CD14-positive monocyte (primary cell): ENCODE data around the gene SUFU. TPM values are rescaled to one million over a fixed set of nuclear protein-coding genes. Genes with fewer than 3 reads are reported as not detected.

Source experiments
- DNase-seq, 3 donors: peaks; one replicate each; pipeline ENCODE4 v3.0.0-alpha.2; 2011 to 2022
- H2AFZ ChIP-seq: 2 replicates; pipeline ENCODE4 v1.6.0; 2012; ENCODE audit warnings: mild to moderate bottlenecking, low read depth, low read length, inconsistent platforms; ENCODE audit not compliant: insufficient read depth, poor library complexity, severe bottlenecking
- H3K27ac ChIP-seq, 2 donors: 1 replicate in 1 of 2; 2 replicates in 1 of 2; pipeline ENCODE4 v1.5.1; 2012 to 2013; ENCODE audit warnings: low read length in 2 of 2, control low read depth in 1 of 2, inconsistent platforms in 1 of 2, low read depth in 1 of 2, mild to moderate bottlenecking in 1 of 2
- H3K27me3 ChIP-seq, 2 donors: one replicate each; pipeline versions ENCODE4 v1.6.0 to v1.6.1; 2011 to 2013; ENCODE audit warnings: low read length in 2 of 2; ENCODE audit not compliant: control insufficient read depth in 2 of 2, insufficient read depth in 2 of 2
- H3K36me3 ChIP-seq, 2 donors: replicated peaks in 1 of 2; 1 replicate in 1 of 2; 2 replicates in 1 of 2; pipeline versions ENCODE4 v1.5.1 to v1.6.1; 2012 to 2013; ENCODE audit warnings: low read length in 2 of 2, control low read depth in 1 of 2, inconsistent platforms in 1 of 2, mild to moderate bottlenecking in 1 of 2; ENCODE audit not compliant: insufficient read depth in 2 of 2, control insufficient read depth in 1 of 2
- H3K4me1 ChIP-seq, 2 donors: 1 replicate in 1 of 2; 2 replicates in 1 of 2; pipeline versions ENCODE4 v1.5.1 to v1.6.1; 2012 to 2013; ENCODE audit warnings: low read length in 2 of 2, control low read depth in 1 of 2, inconsistent platforms in 1 of 2, mild to moderate bottlenecking in 1 of 2, moderate library complexity in 1 of 2; ENCODE audit not compliant: insufficient read depth in 2 of 2, control insufficient read depth in 1 of 2
- H3K4me2 ChIP-seq: replicated peaks from 2 replicates; pipeline ENCODE3; 2012; ENCODE audit warnings: low read length, moderate library complexity, mild to moderate bottlenecking; ENCODE audit not compliant: poor library complexity, severe bottlenecking; ENCODE audit errors: extremely low read depth
- H3K4me3 ChIP-seq, 3 experiments: fragments of 200-600 bp in 1 of 3; sonication (generic) in 1 of 3; replicated peaks in 1 of 3; 1 replicate in 2 of 3; 2 replicates in 1 of 3; pipeline ENCODE4 v1.5.1; 2011 to 2013; ENCODE audit warnings: low read length in 3 of 3, mild to moderate bottlenecking in 3 of 3, control low read depth in 2 of 3, low read depth in 2 of 3, inconsistent platforms in 1 of 3, moderate library complexity in 1 of 3
- H3K79me2 ChIP-seq: 2 replicates; pipeline ENCODE4 v1.6.0; 2012; ENCODE audit warnings: mild to moderate bottlenecking, control low read depth, inconsistent platforms, low read length, moderate library complexity; ENCODE audit not compliant: insufficient read depth
- H3K9ac ChIP-seq: 2 replicates; pipeline ENCODE4 v1.6.0; 2017; ENCODE audit warnings: low read length, mild to moderate bottlenecking; ENCODE audit not compliant: insufficient read depth, poor library complexity, severe bottlenecking
- H3K9me3 ChIP-seq, 2 donors: replicated peaks in 1 of 2; 1 replicate in 1 of 2; 2 replicates in 1 of 2; pipeline versions ENCODE4 v1.5.1 to v1.6.1; 2012 to 2013; ENCODE audit warnings: low read length in 2 of 2, control low read depth in 1 of 2; ENCODE audit not compliant: control insufficient read depth in 1 of 2, insufficient read depth in 1 of 2
- H4K20me1 ChIP-seq: 2 replicates; pipeline ENCODE4 v1.6.0; 2012; ENCODE audit warnings: mild to moderate bottlenecking, low read length, control low read depth, moderate library complexity; ENCODE audit not compliant: insufficient read depth
- H3K27ac Mint-ChIP-seq, 7 donors: one replicate each; pipeline ENCODE4 v1.8.0; 2020; ENCODE audit warnings: mild to moderate bottlenecking in 7 of 7, mixed read lengths in 7 of 7, moderate library complexity in 6 of 7, inconsistent platforms in 2 of 7
- H3K27me3 Mint-ChIP-seq, 3 donors: one replicate each; pipeline ENCODE4 v1.8.0; 2021 to 2022; ENCODE audit warnings: low read depth in 3 of 3, mild to moderate bottlenecking in 3 of 3, mixed read lengths in 3 of 3, moderate library complexity in 3 of 3, inconsistent platforms in 1 of 3
- H3K36me3 Mint-ChIP-seq, 2 donors: one replicate each; pipeline ENCODE4 v1.8.0; 2020; ENCODE audit warnings: mixed read lengths in 2 of 2, inconsistent platforms in 1 of 2, mild to moderate bottlenecking in 1 of 2
- H3K4me1 Mint-ChIP-seq: one replicate; pipeline ENCODE4 v1.8.0; 2020; ENCODE audit warnings: mild to moderate bottlenecking, mixed read lengths
- H3K4me3 Mint-ChIP-seq, 2 donors: one replicate each; pipeline ENCODE4 v1.8.0; 2020; ENCODE audit warnings: mild to moderate bottlenecking in 2 of 2, mixed read lengths in 2 of 2, moderate library complexity in 1 of 2
- H3K9me3 Mint-ChIP-seq, 7 donors: one replicate each; pipeline ENCODE4 v1.8.0; 2020 to 2022; ENCODE audit warnings: mixed read lengths in 7 of 7, mild to moderate bottlenecking in 6 of 7, moderate library complexity in 6 of 7, inconsistent platforms in 2 of 7
- CTCF ChIP-seq: fragments of 200-600 bp; IDR thresholded peaks from one replicate; pipeline ENCODE4 v1.8.0; 2022; ENCODE audit warnings: antibody characterized with exemption, mild to moderate bottlenecking
- WGBS: methylation state at CpG from one replicate; pipeline ENCODE4 v1.1.5; 2013; ENCODE audit warnings: missing lambda C conversion rate; ENCODE audit not compliant: insufficient coverage; 5-methylcytosine and 5-hydroxymethylcytosine counted together
- intact Hi-C, 2 donors: fragments of 100-400 bp; cut with micrococcal nuclease; formaldehyde crosslinking; loops; one replicate each; pipeline versions ENCODE4 v1.15.0 to v1.15.1; 2023
- polyA plus RNA-seq, 3 donors: library from polyadenylated mRNA; depleted of rRNA in 1 of 3; unstranded in 2 of 3; stranded (reverse) in 1 of 3; fragments of 300-500 nt in 2 of 3; fragments of >200 nt in 1 of 3; fragmentation: Illumina TruSeq in 2 of 3; gene quantifications; 1 replicate in 2 of 3; 2 replicates in 1 of 3; pipeline ENCODE4 v1.2.3, GENCODE V29; 2012 to 2021

The SUFU gene
- polyA plus RNA-seq, 3 donors: 3.2 to 10.0 (median 5.7) TPM

- H3K9me3 Mint-ChIP-seq: no peaks in the 10 kb centered on the region
- Histone ChIP-seq H3K4me3 (no peak overlapping the region), H3K79me2 (peaks cover 41% of the 10 kb centered on the region), H2AFZ (no peak overlapping the region), H3K9ac (no peak overlapping the region), H3K27me3 (no peaks in the 10 kb centered on the region), H3K4me1 (peaks cover 34 to 57% of the 10 kb centered on the region in 2 donors), H3K27ac (peak overlapping the region; percentile 14 to 31), H3K4me2 (no peak overlapping the region), H3K36me3 (peaks cover 54 to 62% of the 10 kb centered on the region in 2 donors), H4K20me1 (peaks cover 84% of the 10 kb centered on the region), H3K9me3 (no peaks in the 10 kb centered on the region)
- WGBS: 66% methylated on average over 8 of the region's 13 CpGs
- intact Hi-C loops: no loop called here
- H3K4me3 Mint-ChIP-seq: no peak overlapping the region
- peaks cover 55% of the 10 kb centered on the region for H3K4me1 Mint-ChIP-seq
- peak in 2 of 3 donors; percentile 34 to 35 for DNase-seq
- TF ChIP-seq CTCF: no peak
- H3K36me3 Mint-ChIP-seq: peaks cover 51 to 67% of the 10 kb centered on the region in 2 donors
- H3K27ac Mint-ChIP-seq: peak overlapping the region in 4 of 7 donors; percentile 22 to 84 (median 79)
- peaks cover 0 to 2% (median 0%) of the 10 kb centered on the region in 3 donors for H3K27me3 Mint-ChIP-seq
Observed at GRCh38 chr10:102657984-102658724, 154.4 kb downstream of the SUFU start.

- Histone ChIP-seq H3K9me3 (no peaks in the 10 kb centered on the region), H3K36me3 (peaks cover 48 to 55% of the 10 kb centered on the region in 2 donors), H3K4me3 (no peak overlapping the region), H3K4me2 (no peak overlapping the region), H2AFZ (no peak overlapping the region), H4K20me1 (peaks cover 78% of the 10 kb centered on the region), H3K27me3 (no peaks in the 10 kb centered on the region), H3K79me2 (peaks cover 34% of the 10 kb centered on the region), H3K27ac (peak overlapping the region; percentile 14 to 31), H3K4me1 (peaks cover 31 to 54% of the 10 kb centered on the region in 2 donors), H3K9ac (no peak overlapping the region)
- no peak overlapping the region for H3K27ac Mint-ChIP-seq
- H3K9me3 Mint-ChIP-seq: no peaks in the 10 kb centered on the region
- 100% methylated on average over 3 of the region's 5 CpGs for WGBS
- intact Hi-C loops: no loop called here
- H3K4me3 Mint-ChIP-seq: no peak overlapping the region
- H3K27me3 Mint-ChIP-seq: peaks cover 0 to 2% (median 0%) of the 10 kb centered on the region in 3 donors
- TF ChIP-seq CTCF: no peak
- H3K36me3 Mint-ChIP-seq: peaks cover 44 to 61% of the 10 kb centered on the region in 2 donors
- DNase-seq: no peak
- peaks cover 48% of the 10 kb centered on the region for H3K4me1 Mint-ChIP-seq
Observed at GRCh38 chr10:102658802-102659201, 155.0 kb downstream of the SUFU start.
